K562 treated with DMSO at 1 percent for 24 hours (cell line): Measurements from ENCODE around the gene MOSPD3. TPM values are rescaled to one million over a fixed set of nuclear protein-coding genes. Genes with fewer than 3 reads are reported as not detected.

Source experiments
- total RNA-seq: library from RNA; unstranded; fragments of 300-600 nt; gene quantifications from 2 replicates; pipeline ENCODE4 v1.2.3, GENCODE V29; 2022; ENCODE audit warnings: low read depth; ENCODE audit not compliant: insufficient read depth

MOSPD3 gene, protein sequence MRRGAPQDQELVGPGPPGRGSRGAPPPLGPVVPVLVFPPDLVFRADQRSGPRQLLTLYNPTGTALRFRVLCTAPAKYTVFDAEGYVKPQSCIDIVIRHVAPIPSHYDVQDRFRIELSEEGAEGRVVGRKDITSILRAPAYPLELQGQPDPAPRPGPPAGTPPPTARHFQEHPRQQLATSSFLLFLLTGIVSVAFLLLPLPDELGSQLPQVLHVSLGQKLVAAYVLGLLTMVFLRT
- total RNA-seq, result 44.0 and 49.0 TPM in 2 replicates

DNA sequence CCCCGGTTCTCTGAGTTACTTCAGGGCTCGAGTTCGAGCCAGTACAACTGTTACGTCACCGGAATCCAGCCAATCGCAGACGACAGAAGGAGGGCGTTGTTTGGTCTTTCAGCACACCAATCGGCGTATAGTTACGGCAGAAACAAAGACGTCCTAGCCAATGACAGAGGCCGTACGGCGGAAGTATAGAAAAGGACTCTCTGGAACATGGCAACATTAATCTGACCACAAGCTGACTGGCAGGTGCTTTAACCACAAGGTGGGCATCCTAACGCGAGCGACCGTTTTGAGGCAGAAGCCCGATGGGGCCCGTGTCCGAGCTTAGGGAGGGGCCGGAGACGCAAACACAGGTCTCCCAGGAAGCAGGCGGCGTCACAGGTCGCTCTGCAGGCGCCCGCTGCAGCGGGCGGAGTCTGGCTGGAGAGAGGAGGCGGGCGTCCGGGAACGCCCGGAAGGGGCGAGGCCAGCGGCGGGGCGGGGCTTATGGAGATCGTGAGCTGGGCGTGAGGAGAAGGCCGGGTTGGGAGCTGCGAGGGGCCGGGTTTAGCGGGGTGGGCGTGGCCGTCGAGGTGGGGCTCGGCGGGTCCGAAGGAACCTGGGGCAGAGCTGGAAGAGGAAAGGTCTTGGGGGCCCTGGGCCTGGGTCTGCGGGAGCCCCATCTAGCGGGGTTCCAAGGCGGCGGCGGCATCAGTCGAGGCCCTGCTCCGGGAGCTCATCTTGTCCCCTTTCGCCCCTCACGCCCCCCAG, at the start of gene MOSPD3:
TSS of gene MOSPD3 (plus strand) at position 558 of the 747 bp plus-strand sequence. CDS start 252 bp downstream, outside the sequence.

DNA sequence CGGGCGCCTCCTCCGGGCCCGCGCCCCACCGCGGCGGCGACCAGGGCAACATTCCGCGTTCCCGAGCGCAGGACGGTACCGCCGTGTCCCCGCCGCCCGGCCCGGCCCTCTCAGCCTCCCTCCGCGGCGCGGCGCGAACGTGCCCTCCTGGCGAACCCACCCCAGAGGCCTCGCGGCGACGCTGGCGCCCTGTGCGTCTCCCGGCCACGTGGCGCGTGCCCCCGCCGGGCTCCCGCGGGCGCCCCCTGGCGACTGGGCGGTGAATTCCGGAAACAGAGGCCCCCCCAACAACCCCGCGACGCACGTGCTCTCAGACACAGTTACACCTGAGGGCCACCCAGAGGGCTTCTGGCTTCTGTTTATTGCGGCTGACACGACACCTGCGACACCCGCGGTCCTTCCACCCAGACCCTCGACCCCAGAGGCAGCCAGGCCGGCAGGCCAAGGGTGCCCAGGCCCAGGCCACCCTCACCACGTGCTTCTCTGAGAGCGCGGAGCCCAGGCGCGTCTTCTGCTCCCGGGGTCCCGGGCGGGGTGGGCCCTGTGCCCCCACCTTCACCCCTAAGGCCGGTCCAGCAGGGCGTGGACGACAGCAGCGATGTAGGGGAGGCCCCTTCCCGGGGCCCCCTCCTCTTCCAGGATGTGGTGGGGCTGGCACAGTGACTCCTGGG, 38.5 kb upstream of the MOSPD3 start, which contains the start of gene SAP25:
TSS of gene SAP25 (minus strand) at position 210 of the 671 bp plus-strand sequence. CDS start at position 52, 158 bp downstream.

DNA sequence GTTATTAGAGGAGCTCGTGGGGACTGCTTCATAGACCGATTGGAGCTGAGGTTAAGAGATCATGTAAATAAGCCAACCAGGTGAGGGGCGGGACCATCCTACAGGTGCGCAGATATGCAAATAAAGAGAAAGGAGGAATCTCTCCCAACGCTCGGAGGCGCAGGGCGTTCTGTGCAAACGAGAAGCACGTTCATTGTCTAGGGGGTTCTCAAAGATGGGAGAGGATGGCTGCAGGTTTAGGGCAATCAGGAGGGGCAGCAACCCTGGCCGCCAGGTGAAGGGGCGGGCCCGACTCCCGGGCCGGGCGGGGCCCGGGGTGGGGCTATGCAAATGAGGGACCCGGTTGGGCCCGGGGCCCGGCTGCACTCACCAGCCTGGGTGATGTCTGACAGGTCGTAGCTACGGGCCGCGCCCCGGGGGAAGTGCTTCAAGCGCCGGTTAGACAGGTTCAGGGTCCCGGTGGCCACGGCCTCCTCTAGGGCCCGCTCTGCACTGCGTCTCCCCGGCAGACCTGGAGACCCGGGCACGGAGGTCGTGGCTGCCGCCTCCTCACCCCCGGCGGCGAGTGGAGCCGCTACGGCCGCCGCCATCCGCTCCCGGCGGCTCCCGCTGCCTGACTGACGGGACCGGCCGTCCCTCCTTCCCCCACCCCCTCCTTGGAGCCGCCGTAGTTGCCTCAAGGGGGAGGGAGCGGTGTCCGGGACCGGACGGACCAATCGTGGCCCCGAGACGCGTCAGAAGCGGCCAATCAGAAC, 26.7 kb upstream of the MOSPD3 start, which contains the start of gene LRCH4:
TSS of gene LRCH4 (minus strand) at position 619 of the 755 bp plus-strand sequence. CDS start at position 590, 29 bp downstream.

DNA sequence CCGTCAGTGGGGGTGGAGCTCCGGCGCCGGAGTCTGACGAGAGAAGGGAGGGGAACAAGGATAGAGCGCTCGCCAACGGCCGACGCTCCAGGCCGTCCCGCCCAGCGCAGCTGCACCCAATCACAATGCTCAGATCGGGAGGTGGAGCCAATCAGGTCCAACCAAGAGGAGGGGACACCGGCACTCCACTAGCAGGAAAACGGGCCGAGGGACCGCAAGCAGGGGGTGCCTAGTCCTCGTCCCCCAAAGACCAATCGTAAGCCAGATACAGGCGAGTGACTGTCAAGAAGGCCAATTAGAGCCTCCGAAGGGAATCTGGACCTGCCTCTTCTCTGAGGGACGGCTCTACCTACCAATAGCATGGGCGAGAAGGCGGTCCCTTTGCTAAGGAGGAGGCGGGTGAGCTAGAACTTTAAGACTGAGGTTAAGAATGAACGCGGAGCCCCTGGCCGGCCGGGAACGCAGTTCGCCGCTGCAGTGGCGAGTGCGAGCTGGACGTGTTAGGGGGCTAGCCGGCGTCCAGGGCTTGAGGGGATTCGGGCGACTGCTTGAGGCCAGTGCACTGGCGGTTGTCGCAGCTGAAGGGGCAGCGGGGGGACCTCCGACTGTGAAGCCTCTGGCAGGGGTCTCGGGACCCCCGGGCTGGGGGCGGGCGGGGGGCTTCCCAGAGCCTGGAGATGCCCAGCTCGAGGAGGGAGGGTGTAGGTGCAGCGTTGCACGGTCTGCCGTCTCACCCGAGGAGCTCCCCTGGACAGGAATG, 25.9 kb upstream of the MOSPD3 start, which contains the start of gene FBXO24:
TSS of gene FBXO24 (plus strand) at position 63 of the 760 bp plus-strand sequence. CDS start at position 361, 298 bp downstream.

DNA sequence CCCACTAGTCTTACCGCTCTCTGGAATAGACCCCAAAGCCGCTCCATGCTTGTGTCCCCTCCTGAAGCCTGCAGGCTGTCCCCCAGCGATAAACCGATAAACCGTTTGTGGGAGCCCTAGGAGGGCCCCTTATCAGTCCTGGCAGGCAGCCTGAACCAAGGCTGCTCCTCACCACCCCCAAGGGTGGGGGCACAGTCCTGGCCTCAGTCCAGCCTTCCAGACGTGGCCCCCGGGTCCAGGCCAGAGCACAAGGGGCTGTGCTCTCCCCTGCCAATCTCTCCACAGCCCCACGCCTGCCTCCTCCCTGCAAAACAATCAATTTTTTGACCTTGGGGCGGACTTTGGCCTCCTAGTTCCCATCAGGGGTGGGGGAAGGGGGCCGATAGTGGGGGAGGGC, 29.1 kb downstream of the MOSPD3 start, which contains the start of gene TFR2:
TSS of gene TFR2 (minus strand) at position 90 of the 397 bp plus-strand sequence. CDS start at position 47, 43 bp downstream.

DNA sequence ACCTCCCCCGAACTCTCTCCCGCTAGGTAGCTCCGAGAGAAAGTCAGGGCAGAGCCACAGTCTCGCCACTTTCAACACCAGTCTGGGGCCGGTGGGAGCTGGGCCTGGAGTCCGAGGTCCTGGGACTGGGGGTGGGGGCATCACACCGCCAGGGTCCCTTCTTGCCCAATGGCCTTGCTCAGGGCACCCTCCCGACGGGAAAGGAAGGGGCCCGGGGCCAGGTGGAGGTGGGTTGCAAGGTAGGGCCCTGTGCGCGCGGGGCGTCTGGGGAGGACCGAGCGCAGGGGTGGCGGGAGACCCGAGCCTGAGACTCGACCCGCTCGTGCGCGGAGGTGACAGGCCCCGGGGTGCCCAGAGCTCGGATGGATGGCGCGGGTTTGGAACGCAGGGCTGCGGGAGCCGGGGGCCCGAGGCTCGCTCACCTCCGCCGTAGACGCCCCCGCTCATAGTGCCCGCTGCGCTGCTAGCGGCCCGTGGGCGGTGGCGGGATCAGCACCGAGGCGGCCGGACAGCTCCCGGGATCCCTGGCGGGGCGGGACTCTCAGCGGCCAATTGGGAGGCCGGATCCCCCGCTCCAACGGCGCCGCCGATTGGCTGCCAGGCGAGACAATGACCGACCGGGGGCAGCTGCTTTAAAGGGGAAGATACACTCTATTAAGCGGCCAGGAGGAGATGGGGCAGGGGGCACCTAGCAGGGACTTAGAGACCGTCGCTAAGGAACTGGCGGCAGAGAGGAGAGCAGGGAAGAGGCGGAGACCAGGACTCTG, 43.8 kb downstream of the MOSPD3 start, which contains the start of gene ACTL6B:
TSS of gene ACTL6B (minus strand) at position 541 of the 767 bp plus-strand sequence. CDS start at position 447, 94 bp downstream.

Other genes starting within 250 kb of the MOSPD3 start
- gene PILRA, start 239.1 kb upstream of the MOSPD3 start, total RNA-seq, result 2.1 TPM in 2 replicates
- 3.3 and 6.7 TPM in 2 replicates for gene ZCWPW1, start 183.8 kb upstream of the MOSPD3 start, total RNA-seq
- gene MEPCE, start 182.7 kb upstream of the MOSPD3 start, total RNA-seq, result 97.3 and 99.1 TPM in 2 replicates
- 113 and 152 TPM in 2 replicates for gene PPP1R35, start 176.0 kb upstream of the MOSPD3 start, total RNA-seq
- gene SPACDR, start 148.3 kb upstream of the MOSPD3 start, total RNA-seq, result 0.52 and 1.1 TPM in 2 replicates
- gene TSC22D4, start 133.3 kb upstream of the MOSPD3 start, total RNA-seq, result 189 and 200 TPM in 2 replicates
- 1.3 and 2.4 TPM in 2 replicates for gene NYAP1, start 128.6 kb upstream of the MOSPD3 start, total RNA-seq
- 20.6 and 21.7 TPM in 2 replicates for gene AGFG2, start 73.3 kb upstream of the MOSPD3 start, total RNA-seq
- gene SAP25, start 38.6 kb upstream of the MOSPD3 start, total RNA-seq, result 10.9 and 17.9 TPM in 2 replicates
- gene LRCH4, start 26.4 kb upstream of the MOSPD3 start, total RNA-seq, result 101 and 102 TPM in 2 replicates
- 1.8 TPM in 2 replicates for gene FBXO24, start 26.2 kb upstream of the MOSPD3 start, total RNA-seq
- gene PCOLCE, start 10.2 kb upstream of the MOSPD3 start, total RNA-seq, result 25.0 and 27.0 TPM in 2 replicates
- 53.8 and 56.4 TPM in 2 replicates for gene TFR2, start 29.0 kb downstream of the MOSPD3 start, total RNA-seq
- not detected in 2 replicates for gene ACTL6B, start 43.9 kb downstream of the MOSPD3 start, total RNA-seq
- 771 and 833 TPM in 2 replicates for gene GNB2, start 61.2 kb downstream of the MOSPD3 start, total RNA-seq
- gene GIGYF1, start 81.7 kb downstream of the MOSPD3 start, total RNA-seq, result 23.3 and 23.7 TPM in 2 replicates
- gene POP7, start 93.6 kb downstream of the MOSPD3 start, total RNA-seq, result 93.6 and 108 TPM in 2 replicates
- gene EPO, start 107.9 kb downstream of the MOSPD3 start, total RNA-seq, result not detected in 2 replicates
- gene ZAN, start 121.1 kb downstream of the MOSPD3 start, total RNA-seq, result not detected in 2 replicates
- gene EPHB4, start 215.0 kb downstream of the MOSPD3 start, total RNA-seq, result 53.8 and 54.0 TPM in 2 replicates
- 16.7 and 17.7 TPM in 2 replicates for gene SLC12A9, start 240.2 kb downstream of the MOSPD3 start, total RNA-seq